ENCODE measurements around the gene TGIF1. TPM values are rescaled to one million over a fixed set of nuclear protein-coding genes. Genes with fewer than 3 reads are reported as not detected.
A peak's percentile ranks its signal among the peaks of the same experiment; 100 is the strongest.

The TGIF1 gene
- total and polyA plus RNA-seq, 8 donors = 12.8 to 40.7 (median 18.3) TPM

DNA sequence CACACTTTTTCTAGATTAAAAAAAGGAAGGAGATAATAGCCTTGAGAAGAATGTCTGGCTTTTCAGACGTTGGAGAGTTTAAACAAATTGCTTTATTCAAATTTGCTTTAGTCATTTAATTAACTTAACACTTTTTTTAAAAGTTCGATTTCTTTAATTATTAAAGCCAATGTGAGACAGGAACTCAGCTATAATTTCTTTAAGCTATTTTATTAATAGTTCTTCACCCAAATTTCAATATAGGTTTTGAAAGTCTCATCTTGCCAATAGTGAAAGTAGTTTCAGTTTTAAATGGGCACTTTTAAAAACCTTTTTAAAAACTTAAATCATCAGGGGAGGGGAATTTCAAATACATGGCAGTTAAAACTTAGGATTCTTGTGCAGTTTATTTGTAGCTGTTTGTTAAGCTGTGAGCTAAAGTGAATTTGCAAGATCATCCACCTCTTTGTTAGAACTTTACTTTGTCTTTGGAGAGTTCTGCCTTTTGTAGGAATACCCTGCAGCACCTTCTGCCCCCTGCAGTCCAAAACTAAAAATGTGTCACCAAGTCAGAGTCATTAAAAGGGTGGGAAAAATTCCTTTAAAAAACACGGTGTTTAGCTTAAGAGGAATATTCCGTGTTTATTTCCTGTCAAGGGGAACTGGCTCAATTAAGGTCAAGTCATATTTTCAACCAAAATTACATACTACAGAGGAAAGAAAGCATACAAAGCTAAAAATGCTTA lies 4.6 kb downstream of the TGIF1 start:
- peak overlapping the region; percentile 45 to 100 (median 98) for H3K27ac ChIP-seq
- TF ChIP-seq, protein P1, sequence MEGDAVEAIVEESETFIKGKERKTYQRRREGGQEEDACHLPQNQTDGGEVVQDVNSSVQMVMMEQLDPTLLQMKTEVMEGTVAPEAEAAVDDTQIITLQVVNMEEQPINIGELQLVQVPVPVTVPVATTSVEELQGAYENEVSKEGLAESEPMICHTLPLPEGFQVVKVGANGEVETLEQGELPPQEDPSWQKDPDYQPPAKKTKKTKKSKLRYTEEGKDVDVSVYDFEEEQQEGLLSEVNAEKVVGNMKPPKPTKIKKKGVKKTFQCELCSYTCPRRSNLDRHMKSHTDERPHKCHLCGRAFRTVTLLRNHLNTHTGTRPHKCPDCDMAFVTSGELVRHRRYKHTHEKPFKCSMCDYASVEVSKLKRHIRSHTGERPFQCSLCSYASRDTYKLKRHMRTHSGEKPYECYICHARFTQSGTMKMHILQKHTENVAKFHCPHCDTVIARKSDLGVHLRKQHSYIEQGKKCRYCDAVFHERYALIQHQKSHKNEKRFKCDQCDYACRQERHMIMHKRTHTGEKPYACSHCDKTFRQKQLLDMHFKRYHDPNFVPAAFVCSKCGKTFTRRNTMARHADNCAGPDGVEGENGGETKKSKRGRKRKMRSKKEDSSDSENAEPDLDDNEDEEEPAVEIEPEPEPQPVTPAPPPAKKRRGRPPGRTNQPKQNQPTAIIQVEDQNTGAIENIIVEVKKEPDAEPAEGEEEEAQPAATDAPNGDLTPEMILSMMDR (IDR thresholded peaks at IDR 0.05) = peak; percentile 25 to 51 (median 40)
- no peaks in the 10 kb centered on the region for H3K9me3 ChIP-seq
- FAIRE-seq (peak; percentile 64), ATAC-seq (no peak), DNase-seq (peak in 3 of 6 donors; percentile 24 to 39 (median 27))
- H3K4me3 ChIP-seq = peak overlapping the region in 2 of 4 donors; percentile 18 to 78
- 1% methylated on average over 4 of the region's 4 CpGs for WGBS, 2 donors
- intact Hi-C loops (cut with DNase I) = loop anchor here in 1 of 3 donors (5.0 to 10.0 kb wide), 2 partner anchors 143 to 170 kb away; no protein-coding TSS in a partner anchor
- H3K27me3 ChIP-seq = no peaks in the 10 kb centered on the region
- peaks cover under 1 to 28% (median 8%) of the 10 kb centered on the region in 3 donors for H3K36me3 ChIP-seq
- peaks cover 9 to 40% (median 34%) of the 10 kb centered on the region in 3 donors for H3K4me1 ChIP-seq

DNA sequence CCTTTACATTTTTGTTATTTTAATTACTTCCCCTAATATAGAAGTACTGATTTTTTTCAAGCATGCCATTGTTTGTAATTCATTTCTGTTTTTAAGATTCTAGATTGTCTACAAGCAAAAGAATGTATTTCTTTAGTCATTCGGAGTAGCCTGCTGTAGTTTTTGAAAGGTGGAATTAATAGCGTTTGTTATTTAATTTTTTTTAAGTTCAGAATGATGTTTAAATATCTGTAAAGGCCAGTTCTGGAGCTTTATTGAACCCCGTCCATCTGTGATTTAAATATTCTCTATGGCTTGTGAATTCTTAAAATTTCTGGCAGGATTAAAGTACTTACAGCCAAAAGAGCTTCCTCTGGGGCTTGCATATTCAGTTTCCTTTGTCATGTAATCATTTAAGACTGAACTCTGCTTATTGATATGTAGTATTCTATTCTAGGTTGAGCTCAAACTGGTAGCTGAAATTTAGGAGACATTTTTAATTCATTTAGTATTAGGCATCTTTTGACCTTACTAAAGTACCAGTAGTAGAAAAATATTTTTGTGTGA lies 5.2 kb downstream of the TGIF1 start:
- peaks cover 9 to 40% (median 34%) of the 10 kb centered on the region in 3 donors for H3K4me1 ChIP-seq
- TF ChIP-seq, protein P1 (IDR thresholded peaks at IDR 0.05) = no peak
- DNase-seq (no peak), FAIRE-seq (no peak), ATAC-seq (no peak)
- H3K9me3 ChIP-seq = no peaks in the 10 kb centered on the region
- WGBS, 2 donors = 26 to 30% methylated on average over 3 of the region's 3 CpGs
- peaks cover 4 to 28% (median 8%) of the 10 kb centered on the region in 3 donors for H3K36me3 ChIP-seq
- H3K27me3 ChIP-seq = no peaks in the 10 kb centered on the region
- H3K4me3 ChIP-seq = peak overlapping the region in 1 of 4 donors; percentile 78
- H3K27ac ChIP-seq = peak overlapping the region; percentile 18 to 100 (median 59)
- intact Hi-C loops (cut with DNase I) = loop anchor here in 1 of 3 donors (10.0 kb wide), 1 partner anchor 170 kb away; no protein-coding TSS in a partner anchor

DNA sequence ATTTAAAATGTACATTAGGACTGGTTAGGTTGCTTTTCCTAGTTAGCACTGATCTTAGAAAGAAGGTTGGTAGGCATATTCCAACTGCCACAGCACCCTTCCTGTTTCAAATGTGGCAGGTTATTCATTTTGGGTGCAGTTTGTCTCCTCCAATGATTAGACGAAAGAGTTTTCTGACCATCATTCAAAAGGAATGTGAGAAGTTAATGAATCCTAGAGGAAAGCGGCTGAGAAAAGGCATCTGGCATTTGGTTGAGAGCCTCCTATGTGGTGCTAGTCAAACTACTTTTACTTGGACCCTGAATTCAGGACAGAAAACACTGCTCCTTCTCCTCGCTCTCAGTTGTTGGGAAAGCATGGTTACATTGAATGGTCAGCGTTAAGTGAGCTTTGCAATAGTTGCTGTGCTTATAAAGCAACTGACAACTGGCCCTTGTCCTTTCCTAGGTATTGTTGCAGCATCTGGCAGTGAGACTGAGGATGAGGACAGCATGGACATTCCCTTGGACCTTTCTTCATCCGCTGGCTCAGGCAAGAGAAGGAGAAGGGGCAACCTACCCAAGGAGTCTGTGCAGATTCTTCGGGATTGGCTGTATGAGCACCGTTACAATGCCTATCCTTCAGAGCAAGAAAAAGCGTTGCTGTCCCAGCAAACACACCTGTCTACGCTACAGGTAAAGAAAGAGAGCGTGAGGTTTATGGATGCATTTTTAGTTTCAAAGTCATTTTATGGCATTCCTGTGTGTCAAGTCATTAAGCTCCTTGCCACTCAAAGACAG lies 6.1 kb downstream of the TGIF1 start:
- peak in 1 of 6 donors; percentile 27 for DNase-seq
- FAIRE-seq = no peak
- TF ChIP-seq, protein P1 (IDR thresholded peaks at IDR 0.05) = no peak
- Histone ChIP-seq H3K9me3 (no peaks in the 10 kb centered on the region), H3K27me3 (no peaks in the 10 kb centered on the region), H3K36me3 (peaks cover 4 to 28% (median 8%) of the 10 kb centered on the region in 3 donors), H3K27ac (peak overlapping the region; percentile 41 to 100 (median 86)), H3K4me1 (peaks cover 9 to 40% (median 34%) of the 10 kb centered on the region in 3 donors), H3K4me3 (no peak overlapping the region)
- 57 to 59% methylated on average over 10 of the region's 10 CpGs for WGBS, 2 donors
- intact Hi-C loops (cut with DNase I) = loop anchor here in 1 of 3 donors (10.0 kb wide), 1 partner anchor 171 kb away; no protein-coding TSS in a partner anchor
- ATAC-seq = peak in 2 of 4 donors; percentile 5 to 21

DNA sequence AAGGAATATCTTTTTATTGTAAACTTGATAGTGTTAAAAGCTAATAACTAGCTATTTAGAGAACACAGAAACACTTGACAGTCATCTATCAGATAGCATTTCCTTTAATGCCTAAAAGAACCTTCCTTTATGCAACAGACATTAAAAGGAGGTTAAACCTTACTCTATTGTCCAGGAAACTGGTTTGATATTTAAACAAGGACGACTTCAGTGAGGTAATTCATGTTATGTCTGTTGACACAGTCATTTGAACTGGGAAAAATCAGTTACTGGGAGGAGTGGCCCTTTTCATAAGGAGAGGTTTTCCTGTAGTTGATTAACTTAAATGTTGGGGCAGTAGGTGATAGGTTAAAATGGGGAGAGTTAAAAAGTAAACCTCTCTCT lies 6.7 kb downstream of the TGIF1 start:
- no peaks in the 10 kb centered on the region for H3K27me3 ChIP-seq
- no peak overlapping the region for H3K4me3 ChIP-seq
- H3K27ac ChIP-seq = peak overlapping the region; percentile 41 to 100 (median 86)
- H3K36me3 ChIP-seq = peaks cover 4 to 28% (median 8%) of the 10 kb centered on the region in 3 donors
- no peaks in the 10 kb centered on the region for H3K9me3 ChIP-seq
- TF ChIP-seq, protein P1 (IDR thresholded peaks at IDR 0.05) = no peak
- FAIRE-seq = peak; percentile 83
- intact Hi-C loops (cut with DNase I) = loop anchor here in 1 of 3 donors (10.0 kb wide), 1 partner anchor 172 kb away; no protein-coding TSS in a partner anchor
- 5 to 10% methylated on average over 1 of the region's 1 CpG for WGBS, 2 donors
- no peak for DNase-seq
- ATAC-seq = peak in 3 of 4 donors; percentile 30 to 59 (median 44)
- H3K4me1 ChIP-seq = peaks cover 9 to 40% (median 34%) of the 10 kb centered on the region in 3 donors

Data from pancreas (tissue), 10 donors.